NCI-H2227 (cell line): ENCODE measurements around the gene LGI2.

Source experiments
- DNase-seq: peaks from one replicate; lab custom pipeline; 2025; ENCODE audit not compliant: unreplicated experiment; lab: John Stamatoyannopoulos, UW

LGI2 gene

DNA sequence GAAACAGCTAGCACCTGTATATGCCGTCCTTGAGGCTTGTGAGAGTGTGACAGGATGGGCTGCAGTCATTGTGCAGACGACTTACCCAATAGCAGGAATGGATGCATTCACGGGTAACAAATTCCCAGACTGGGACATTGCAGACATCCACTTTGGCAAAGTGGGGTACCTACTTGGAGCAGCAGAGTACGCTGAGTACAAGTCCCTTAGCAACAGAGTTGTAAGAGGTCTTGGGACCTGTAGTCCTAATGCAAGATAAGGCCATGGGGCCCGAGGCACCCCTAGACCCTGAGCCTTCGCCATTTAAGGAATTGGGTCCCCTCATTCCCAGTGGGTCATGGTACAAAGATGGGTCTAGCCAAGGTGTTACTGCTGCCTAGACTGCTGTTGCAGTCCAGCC is 62.5 kb downstream of the LGI2 start:
- DNase-seq, result no peak

DNA sequence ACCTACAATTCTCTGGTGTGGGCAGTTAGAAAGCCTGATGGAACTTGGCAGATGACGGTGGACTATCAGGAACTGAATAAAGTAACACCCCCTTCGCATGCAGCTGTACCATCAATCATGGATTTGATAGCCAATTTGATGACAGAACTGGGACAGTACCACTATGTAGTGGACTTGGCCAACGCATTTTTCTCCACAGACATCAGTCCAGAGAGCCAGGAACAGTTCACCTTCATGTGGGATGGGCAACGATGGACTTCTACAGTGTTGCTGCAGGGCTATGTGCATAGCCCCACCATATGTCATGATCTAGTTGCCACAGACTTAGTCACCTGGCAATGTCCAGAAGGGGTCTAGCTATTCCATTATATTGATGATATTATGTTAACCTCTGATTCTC is 63.4 kb downstream of the LGI2 start:
- DNase-seq, result no peak

DNA sequence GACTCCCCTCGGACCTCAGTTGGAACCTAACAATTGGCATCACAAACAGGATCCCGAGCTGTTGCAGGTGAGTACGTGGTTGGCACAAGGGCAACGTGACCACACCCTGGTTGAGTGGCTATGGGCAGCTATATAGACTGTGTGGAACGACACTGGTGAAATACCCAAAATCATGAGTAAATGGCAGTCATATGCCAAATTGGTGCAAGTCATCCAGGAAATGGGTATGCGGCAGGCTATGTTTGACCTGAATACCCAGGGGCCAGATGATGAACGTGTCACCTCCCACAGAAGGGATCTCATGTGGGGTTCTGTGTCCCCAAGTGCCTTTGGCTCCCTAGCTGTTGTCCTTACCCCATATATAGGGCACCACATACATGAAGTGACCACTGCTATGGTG is 64.7 kb downstream of the LGI2 start:
- no peak for DNase-seq

DNA sequence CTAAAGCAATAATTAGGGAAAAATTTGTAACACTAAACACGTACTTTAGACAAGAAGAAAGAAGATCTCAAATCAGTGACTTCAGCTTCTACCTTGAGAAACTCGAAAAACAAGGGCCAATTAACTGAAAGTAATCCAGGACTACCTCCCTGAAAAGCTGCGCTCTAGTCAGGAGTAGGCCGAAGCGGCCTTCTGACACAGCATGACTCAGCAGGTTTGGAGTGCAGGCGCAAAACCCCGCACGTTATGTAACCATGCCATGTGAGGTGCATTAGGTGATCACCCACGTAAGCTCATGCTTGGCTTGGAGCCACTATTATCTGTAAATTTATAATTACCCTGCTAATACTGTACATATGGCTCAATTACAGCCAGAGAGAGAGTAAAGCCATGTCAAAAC is 65.1 kb downstream of the LGI2 start:
- peak; percentile 2 for DNase-seq

DNA sequence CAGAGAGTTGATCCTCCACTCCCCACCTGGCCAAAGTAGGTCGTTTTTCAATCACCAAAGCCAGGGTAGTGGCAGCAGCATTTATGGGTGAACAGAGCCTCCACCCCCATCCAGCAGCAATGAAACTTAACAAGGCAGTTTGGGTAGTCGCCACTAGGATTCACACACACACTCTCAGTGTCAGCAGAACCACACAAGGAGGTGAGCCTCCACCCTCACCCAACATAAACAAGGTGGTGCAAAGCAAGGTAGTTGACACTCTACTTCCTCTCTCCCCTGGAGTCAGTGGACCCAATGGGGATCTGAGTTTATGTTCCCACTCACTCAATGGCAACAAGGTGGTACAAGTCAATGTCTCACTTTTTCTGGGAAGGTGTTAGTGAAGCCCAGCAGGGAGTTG is 67.5 kb downstream of the LGI2 start:
- no peak for DNase-seq

DNA sequence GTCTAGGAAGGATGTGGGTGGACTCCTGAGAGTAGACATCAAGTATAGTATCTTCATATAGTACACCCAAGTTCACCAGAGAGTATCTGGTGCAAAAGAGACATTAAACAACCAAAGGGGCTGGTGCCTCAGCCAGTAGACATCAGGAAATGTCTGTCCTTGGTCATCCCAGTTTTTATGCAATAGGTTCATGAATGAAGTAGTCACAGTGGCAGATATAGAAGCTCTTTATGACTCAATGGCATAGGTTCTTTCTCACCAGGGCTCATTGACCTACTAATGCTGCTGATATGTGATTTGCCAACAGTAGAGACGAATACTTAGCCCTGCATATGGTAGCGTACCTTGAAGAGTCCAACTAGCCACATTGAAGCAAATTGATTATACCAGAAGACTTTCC is 72.9 kb downstream of the LGI2 start:
- DNase-seq, result no peak

DNA sequence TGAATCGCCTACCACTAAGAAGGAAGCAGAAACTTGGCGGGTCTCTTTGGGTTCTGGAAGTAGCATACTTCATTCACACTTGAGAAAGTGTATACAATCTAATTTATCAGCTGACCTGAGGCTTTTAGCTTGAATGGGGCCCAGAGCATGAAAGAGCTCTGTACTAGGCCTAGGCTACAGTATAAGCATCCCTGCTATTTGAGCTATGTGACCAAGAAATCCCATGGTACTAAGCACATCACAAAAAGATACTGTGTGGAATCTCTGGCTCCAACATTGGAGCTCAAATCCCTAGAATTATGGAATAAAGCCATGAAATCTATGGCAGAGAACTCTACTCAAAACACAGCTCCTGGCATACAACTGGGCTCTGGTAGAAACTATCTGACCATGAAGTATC is 74.0 kb downstream of the LGI2 start:
- no peak for DNase-seq

DNA sequence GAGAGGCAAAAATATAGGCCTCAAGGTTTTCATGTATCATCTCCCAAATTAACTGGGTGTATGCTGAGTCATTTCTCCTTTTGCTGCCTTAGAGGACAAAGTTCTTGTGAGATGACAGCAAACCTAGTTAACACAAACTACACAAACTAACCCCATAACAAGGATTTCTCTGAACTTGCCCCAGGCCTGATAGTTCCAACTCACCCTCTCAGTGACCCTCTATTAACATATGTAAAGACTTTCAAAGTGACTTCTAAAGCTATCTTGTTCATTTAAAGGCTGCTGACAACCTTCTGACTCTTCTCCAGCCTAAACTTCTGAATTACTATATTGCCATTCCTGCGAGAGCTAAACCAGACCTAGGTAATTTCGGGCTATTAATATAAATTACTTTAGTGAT is 74.7 kb downstream of the LGI2 start:
- DNase-seq, result no peak

DNA sequence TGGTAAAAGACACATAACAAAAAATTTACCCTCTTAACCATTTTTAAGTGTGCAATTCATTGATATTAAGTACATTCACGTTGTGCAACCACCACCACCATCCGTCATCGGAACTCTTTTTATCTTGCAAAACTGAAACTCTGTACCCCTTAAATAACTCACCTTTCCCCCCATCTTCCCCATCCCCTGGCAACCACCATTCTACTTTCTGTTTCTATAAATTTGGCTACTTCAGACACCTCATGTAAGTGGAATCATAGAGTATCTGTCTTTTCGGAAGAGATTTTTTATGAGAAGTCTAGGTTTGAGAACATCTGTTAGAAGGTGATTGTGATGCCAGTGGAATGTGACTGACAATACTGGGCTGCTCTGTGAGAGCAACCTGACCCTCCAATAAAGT is 78.1 kb downstream of the LGI2 start:
- no peak for DNase-seq

DNA sequence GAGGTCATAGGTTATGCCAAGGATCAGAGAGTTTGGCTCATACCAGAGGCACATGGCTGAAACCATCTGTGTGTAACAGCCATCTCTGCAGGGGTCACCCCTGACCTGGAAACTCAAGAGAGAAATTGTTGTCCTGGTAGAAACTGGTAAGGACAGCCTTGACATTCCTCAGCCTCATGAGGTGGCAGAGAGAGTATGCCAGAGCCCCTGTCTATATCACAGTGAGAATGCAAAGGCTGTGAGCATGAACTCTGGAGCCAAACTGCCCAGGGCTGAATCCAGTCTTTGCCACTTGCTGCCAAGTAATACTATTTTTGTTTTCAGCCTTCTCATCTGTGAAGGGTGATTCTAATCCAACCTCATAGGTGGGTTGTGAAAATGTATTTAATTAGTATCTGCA is 80.8 kb downstream of the LGI2 start:
- no peak for DNase-seq
